ENCODE data around the gene NLRP12.

DNA sequence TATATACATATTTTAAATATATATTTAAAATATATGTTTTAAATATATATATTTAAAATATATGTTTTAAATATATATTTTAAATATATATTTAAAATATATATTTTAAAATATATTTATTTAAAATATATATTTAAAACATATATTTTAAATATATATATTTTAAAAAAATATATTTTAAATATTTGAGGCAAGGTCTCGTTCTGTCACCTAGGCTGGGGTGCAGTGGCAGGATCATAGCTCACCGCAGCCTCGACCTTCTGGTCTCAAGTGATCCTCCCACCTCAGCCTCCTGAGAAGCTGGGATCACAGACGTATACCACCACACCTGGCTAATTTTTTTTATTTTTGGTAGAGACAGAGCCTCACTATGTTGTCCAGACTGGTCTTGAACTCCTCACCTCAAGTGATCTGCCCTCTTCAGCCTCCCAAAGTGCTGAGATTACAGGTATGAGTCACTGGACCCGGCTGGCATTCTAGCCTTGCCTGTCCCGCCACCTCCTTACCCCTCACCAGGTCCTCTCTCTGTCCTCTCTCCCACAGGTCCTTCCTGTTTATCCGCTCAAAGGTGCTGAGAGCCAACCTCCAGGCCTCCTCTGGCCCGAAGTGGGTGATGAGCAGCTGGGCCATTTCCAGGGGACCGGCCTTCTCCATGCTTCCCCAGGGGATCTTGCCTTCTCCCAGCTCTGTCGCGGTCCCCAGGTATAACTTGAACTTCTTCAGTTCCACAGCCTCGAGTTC is 564 bp downstream of the NLRP12 start:
- TF ChIP-seq, protein P1, sequence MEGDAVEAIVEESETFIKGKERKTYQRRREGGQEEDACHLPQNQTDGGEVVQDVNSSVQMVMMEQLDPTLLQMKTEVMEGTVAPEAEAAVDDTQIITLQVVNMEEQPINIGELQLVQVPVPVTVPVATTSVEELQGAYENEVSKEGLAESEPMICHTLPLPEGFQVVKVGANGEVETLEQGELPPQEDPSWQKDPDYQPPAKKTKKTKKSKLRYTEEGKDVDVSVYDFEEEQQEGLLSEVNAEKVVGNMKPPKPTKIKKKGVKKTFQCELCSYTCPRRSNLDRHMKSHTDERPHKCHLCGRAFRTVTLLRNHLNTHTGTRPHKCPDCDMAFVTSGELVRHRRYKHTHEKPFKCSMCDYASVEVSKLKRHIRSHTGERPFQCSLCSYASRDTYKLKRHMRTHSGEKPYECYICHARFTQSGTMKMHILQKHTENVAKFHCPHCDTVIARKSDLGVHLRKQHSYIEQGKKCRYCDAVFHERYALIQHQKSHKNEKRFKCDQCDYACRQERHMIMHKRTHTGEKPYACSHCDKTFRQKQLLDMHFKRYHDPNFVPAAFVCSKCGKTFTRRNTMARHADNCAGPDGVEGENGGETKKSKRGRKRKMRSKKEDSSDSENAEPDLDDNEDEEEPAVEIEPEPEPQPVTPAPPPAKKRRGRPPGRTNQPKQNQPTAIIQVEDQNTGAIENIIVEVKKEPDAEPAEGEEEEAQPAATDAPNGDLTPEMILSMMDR (tag by site-specific recombination; IDR thresholded peaks at IDR 0.05) = no peak
- TF ChIP-seq ZNF274 (IDR thresholded peaks at IDR 0.05; ENCODE audit: low read length) = no peak
- no peak for TF ChIP-seq ZNF274 (tag by site-specific recombination; IDR thresholded peaks at IDR 0.05; ENCODE audit: borderline replicate concordance)
- TF ChIP-seq, protein P2, sequence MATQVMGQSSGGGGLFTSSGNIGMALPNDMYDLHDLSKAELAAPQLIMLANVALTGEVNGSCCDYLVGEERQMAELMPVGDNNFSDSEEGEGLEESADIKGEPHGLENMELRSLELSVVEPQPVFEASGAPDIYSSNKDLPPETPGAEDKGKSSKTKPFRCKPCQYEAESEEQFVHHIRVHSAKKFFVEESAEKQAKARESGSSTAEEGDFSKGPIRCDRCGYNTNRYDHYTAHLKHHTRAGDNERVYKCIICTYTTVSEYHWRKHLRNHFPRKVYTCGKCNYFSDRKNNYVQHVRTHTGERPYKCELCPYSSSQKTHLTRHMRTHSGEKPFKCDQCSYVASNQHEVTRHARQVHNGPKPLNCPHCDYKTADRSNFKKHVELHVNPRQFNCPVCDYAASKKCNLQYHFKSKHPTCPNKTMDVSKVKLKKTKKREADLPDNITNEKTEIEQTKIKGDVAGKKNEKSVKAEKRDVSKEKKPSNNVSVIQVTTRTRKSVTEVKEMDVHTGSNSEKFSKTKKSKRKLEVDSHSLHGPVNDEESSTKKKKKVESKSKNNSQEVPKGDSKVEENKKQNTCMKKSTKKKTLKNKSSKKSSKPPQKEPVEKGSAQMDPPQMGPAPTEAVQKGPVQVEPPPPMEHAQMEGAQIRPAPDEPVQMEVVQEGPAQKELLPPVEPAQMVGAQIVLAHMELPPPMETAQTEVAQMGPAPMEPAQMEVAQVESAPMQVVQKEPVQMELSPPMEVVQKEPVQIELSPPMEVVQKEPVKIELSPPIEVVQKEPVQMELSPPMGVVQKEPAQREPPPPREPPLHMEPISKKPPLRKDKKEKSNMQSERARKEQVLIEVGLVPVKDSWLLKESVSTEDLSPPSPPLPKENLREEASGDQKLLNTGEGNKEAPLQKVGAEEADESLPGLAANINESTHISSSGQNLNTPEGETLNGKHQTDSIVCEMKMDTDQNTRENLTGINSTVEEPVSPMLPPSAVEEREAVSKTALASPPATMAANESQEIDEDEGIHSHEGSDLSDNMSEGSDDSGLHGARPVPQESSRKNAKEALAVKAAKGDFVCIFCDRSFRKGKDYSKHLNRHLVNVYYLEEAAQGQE (tag by site-specific recombination; IDR thresholded peaks at IDR 0.05) = no peak
- no peak for TF ChIP-seq KLF9 (tag by site-specific recombination; IDR thresholded peaks at IDR 0.05; ENCODE audit: low read depth)
- TF ChIP-seq, protein P3, sequence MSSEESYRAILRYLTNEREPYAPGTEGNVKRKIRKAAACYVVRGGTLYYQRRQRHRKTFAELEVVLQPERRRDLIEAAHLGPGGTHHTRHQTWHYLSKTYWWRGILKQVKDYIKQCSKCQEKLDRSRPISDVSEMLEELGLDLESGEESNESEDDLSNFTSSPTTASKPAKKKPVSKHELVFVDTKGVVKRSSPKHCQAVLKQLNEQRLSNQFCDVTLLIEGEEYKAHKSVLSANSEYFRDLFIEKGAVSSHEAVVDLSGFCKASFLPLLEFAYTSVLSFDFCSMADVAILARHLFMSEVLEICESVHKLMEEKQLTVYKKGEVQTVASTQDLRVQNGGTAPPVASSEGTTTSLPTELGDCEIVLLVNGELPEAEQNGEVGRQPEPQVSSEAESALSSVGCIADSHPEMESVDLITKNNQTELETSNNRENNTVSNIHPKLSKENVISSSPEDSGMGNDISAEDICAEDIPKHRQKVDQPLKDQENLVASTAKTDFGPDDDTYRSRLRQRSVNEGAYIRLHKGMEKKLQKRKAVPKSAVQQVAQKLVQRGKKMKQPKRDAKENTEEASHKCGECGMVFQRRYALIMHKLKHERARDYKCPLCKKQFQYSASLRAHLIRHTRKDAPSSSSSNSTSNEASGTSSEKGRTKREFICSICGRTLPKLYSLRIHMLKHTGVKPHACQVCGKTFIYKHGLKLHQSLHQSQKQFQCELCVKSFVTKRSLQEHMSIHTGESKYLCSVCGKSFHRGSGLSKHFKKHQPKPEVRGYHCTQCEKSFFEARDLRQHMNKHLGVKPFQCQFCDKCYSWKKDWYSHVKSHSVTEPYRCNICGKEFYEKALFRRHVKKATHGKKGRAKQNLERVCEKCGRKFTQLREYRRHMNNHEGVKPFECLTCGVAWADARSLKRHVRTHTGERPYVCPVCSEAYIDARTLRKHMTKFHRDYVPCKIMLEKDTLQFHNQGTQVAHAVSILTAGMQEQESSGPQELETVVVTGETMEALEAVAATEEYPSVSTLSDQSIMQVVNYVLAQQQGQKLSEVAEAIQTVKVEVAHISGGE (tag by site-specific recombination; conservative IDR thresholded peaks at IDR 0.05; ENCODE audit: low read depth) = no peak
- no peak for TF ChIP-seq ZFP41 (tag by site-specific recombination; IDR thresholded peaks at IDR 0.05; ENCODE audit: borderline replicate concordance)
- TF ChIP-seq, protein P4, sequence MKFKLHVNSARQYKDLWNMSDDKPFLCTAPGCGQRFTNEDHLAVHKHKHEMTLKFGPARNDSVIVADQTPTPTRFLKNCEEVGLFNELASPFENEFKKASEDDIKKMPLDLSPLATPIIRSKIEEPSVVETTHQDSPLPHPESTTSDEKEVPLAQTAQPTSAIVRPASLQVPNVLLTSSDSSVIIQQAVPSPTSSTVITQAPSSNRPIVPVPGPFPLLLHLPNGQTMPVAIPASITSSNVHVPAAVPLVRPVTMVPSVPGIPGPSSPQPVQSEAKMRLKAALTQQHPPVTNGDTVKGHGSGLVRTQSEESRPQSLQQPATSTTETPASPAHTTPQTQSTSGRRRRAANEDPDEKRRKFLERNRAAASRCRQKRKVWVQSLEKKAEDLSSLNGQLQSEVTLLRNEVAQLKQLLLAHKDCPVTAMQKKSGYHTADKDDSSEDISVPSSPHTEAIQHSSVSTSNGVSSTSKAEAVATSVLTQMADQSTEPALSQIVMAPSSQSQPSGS (tag by site-specific recombination; IDR thresholded peaks at IDR 0.05; ENCODE audit: low read depth) = no peak
- TF ChIP-seq SP2 (tag by site-specific recombination; IDR thresholded peaks at IDR 0.05) = no peak
- TF ChIP-seq, protein P5, sequence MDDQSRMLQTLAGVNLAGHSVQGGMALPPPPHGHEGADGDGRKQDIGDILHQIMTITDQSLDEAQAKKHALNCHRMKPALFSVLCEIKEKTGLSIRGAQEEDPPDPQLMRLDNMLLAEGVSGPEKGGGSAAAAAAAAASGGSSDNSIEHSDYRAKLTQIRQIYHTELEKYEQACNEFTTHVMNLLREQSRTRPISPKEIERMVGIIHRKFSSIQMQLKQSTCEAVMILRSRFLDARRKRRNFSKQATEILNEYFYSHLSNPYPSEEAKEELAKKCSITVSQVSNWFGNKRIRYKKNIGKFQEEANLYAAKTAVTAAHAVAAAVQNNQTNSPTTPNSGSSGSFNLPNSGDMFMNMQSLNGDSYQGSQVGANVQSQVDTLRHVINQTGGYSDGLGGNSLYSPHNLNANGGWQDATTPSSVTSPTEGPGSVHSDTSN (CRISPR knock-in tag; IDR thresholded peaks at IDR 0.05) = no peak
- no peak for TF ChIP-seq ZNF621 (tag by site-specific recombination; IDR thresholded peaks at IDR 0.05)
- no peak for TF ChIP-seq BCL11A (tag by site-specific recombination; IDR thresholded peaks at IDR 0.05; ENCODE audit: low read depth)
- no peak for TF ChIP-seq ZNF510 (tag by site-specific recombination; IDR thresholded peaks at IDR 0.05; ENCODE audit: insufficient replicate concordance)
- TF ChIP-seq, protein P6, sequence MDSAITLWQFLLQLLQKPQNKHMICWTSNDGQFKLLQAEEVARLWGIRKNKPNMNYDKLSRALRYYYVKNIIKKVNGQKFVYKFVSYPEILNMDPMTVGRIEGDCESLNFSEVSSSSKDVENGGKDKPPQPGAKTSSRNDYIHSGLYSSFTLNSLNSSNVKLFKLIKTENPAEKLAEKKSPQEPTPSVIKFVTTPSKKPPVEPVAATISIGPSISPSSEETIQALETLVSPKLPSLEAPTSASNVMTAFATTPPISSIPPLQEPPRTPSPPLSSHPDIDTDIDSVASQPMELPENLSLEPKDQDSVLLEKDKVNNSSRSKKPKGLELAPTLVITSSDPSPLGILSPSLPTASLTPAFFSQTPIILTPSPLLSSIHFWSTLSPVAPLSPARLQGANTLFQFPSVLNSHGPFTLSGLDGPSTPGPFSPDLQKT (IDR thresholded peaks at IDR 0.05; ENCODE audit: borderline replicate concordance, low read depth, low read length) = no peak
